ENCODE data around the gene SYT2. TPM values are rescaled to one million over a fixed set of nuclear protein-coding genes. Genes with fewer than 3 reads are reported as not detected.

The SYT2 gene
- total and polyA plus RNA-seq, 9 of the 15 experiments (the other 6 are each of a cell fraction or from before 2014, with no cell fraction given): not detected

- no peaks in the 10 kb centered on the region for H3K4me1 ChIP-seq (replicated peaks in 1 of 2; ENCODE audit: control insufficient read depth in 2 of 2, insufficient read depth in 2 of 2, low read length in 2 of 2)
- no peak for TF ChIP-seq ETV5 (CRISPR knock-in tag; IDR thresholded peaks at IDR 0.05; ENCODE audit: low read depth)
- no peak for TF ChIP-seq PHF21A (IDR thresholded peaks at IDR 0.05; ENCODE audit: borderline replicate concordance, low read depth)
- TF ChIP-seq BDP1 (IDR thresholded peaks at IDR 0.05; ENCODE audit: insufficient read depth, insufficient read length): no peak
- TF ChIP-seq HLTF (IDR thresholded peaks at IDR 0.05): no peak
- no peak for TF ChIP-seq ZNF277 (CRISPR knock-in tag; IDR thresholded peaks at IDR 0.05; ENCODE audit: borderline replicate concordance)
- no peak for TF ChIP-seq POLR2H (tag; IDR thresholded peaks at IDR 0.05; ENCODE audit: low read depth)
- no peak for TF ChIP-seq SIN3A (IDR thresholded peaks at IDR 0.05; ENCODE audit: borderline replicate concordance in 2 of 2, control insufficient read depth in 1 of 2, low read depth in 2 of 2, low read length in 2 of 2)
- TF ChIP-seq BCOR (IDR thresholded peaks at IDR 0.05): no peak
- TF ChIP-seq SNAPC5 (CRISPR knock-in tag; IDR thresholded peaks at IDR 0.05): no peak
- TF ChIP-seq JUN (IDR thresholded peaks at IDR 0.05; ENCODE audit: borderline replicate concordance, low read depth, low read length): no peak
- no peak for TF ChIP-seq JUN (CRISPR knock-in tag; IDR thresholded peaks at IDR 0.05; ENCODE audit: borderline replicate concordance)
- no peak for TF ChIP-seq PTBP1 (IDR thresholded peaks at IDR 0.05; ENCODE audit: low read depth, low read length)
- no peak for TF ChIP-seq KDM5B (IDR thresholded peaks at IDR 0.05; ENCODE audit: insufficient replicate concordance, low read depth, low read length)
- TF ChIP-seq CREB3 (tag; conservative IDR thresholded peaks at IDR 0.05; ENCODE audit: low read depth): no peak
- no peak for TF ChIP-seq NCOR1 (IDR thresholded peaks at IDR 0.05)
- no peak for TF ChIP-seq SMAD1 (IDR thresholded peaks at IDR 0.05; ENCODE audit: low read depth, low read length, partially characterized antibody)
- no peak for TF ChIP-seq TAF9B (IDR thresholded peaks at IDR 0.05; ENCODE audit: partially characterized antibody)
- no peak for TF ChIP-seq ZNF551 (CRISPR knock-in tag; IDR thresholded peaks at IDR 0.05)
- TF ChIP-seq ZNF449 (CRISPR knock-in tag; IDR thresholded peaks at IDR 0.05): no peak
- no peak for TF ChIP-seq ZNF717 (CRISPR knock-in tag; IDR thresholded peaks at IDR 0.05)
- TF ChIP-seq RBM17 (IDR thresholded peaks at IDR 0.05; ENCODE audit: borderline replicate concordance, low read depth, low read length): no peak
- FAIRE-seq (no peak), DNase-seq (ENCODE audit: extremely low read depth in 1 of 4, low spot score in 3 of 4) (no peak), ATAC-seq (no peak)
- H3K79me2 ChIP-seq (ENCODE audit: control insufficient read depth, insufficient read depth, low read length): no peaks in the 10 kb centered on the region
- H3K9me1 ChIP-seq (ENCODE audit: control insufficient read depth, insufficient read depth, low read length): no peaks in the 10 kb centered on the region
- H3K4me3 ChIP-seq: no peak overlapping the region
- ChIA-PET POLR2A (interaction anchor here (0.6 kb wide), 1 partner anchor 441 kb away, joined by 3 read pairs; no protein-coding TSS in a partner anchor), CTCF (ENCODE audit: low intra/inter-chr PET ratio) (no interaction called here)
- intact Hi-C loops (cut with micrococcal nuclease) (no loop called here), in situ Hi-C loops (cut with MboI) (no loop called here)
- H2AFZ ChIP-seq (ENCODE audit: low read depth, low read length): no peak overlapping the region
- BruUV-seq (replicated peaks): no TSS peak
- WGBS (ENCODE audit: insufficient coverage, low coverage, missing lambda C conversion rate): 93% methylated on average over 10 of the region's 10 CpGs
- H3K27ac ChIP-seq (ENCODE audit: extremely low read depth, low read depth, low read length): no peak overlapping the region
- no peak overlapping the region for H3K9ac ChIP-seq (ENCODE audit: insufficient read depth in 1 of 2, low read depth in 2 of 2, low read length in 2 of 2)
- H3K9me3 ChIP-seq (replicated peaks; ENCODE audit: control insufficient read depth, insufficient read depth, low read depth, low read length): no peaks in the 10 kb centered on the region
- H4K20me1 ChIP-seq (replicated peaks; ENCODE audit: control insufficient read depth, insufficient read depth, low read length): 0 out of 2 replicates have a peak, but pooled peaks cover 4% of the 10 kb centered on the region
- no peaks in the 10 kb centered on the region for H3K27me3 ChIP-seq (ENCODE audit: control insufficient read depth in 2 of 2, insufficient read depth in 2 of 2, low read length in 2 of 2)
- peaks cover 97% of the 10 kb centered on the region for H3K36me3 ChIP-seq (ENCODE audit: control insufficient read depth, insufficient read depth, low read length)
- no peak overlapping the region for H3K4me2 ChIP-seq (ENCODE audit: insufficient read depth, low read length)
Measured at GRCh38 chr1:202733251-202733650, 23.0 kb upstream of the SYT2 start.
